Measurements from ENCODE around the gene SAXO1. TPM values are rescaled to one million over a fixed set of nuclear protein-coding genes. Genes with fewer than 3 reads are reported as not detected.

SAXO1 gene
- total RNA-seq, 1 experiment from 2014 or later: 0.09 TPM

- H3K36me3 Mint-ChIP-seq: peaks cover 7% of the 10 kb centered on the region; the same call in 1 of the 2 replicates
- no peak overlapping the region for H3K4me3 Mint-ChIP-seq
- no peaks in the 10 kb centered on the region for H3K4me1 Mint-ChIP-seq
- ChIA-PET POLR2A (no interaction called here), CTCF (no interaction called here)
- peaks cover 12% of the 10 kb centered on the region for H3K9me3 Mint-ChIP-seq
- ATAC-seq (no peak), DNase-seq (ENCODE audit: low spot score) (no peak)
- TF ChIP-seq GRHL2 (CRISPR knock-in tag; IDR thresholded peaks at IDR 0.05; ENCODE audit: insufficient replicate concordance, severe bottlenecking): no peak
- no peak for TF ChIP-seq ZBTB21 (CRISPR knock-in tag; IDR thresholded peaks at IDR 0.05; ENCODE audit: borderline replicate concordance)
- TF ChIP-seq ETV6 (CRISPR knock-in tag; IDR thresholded peaks at IDR 0.05): no peak
- no peak for TF ChIP-seq ZNF219 (CRISPR knock-in tag; IDR thresholded peaks at IDR 0.05; ENCODE audit: borderline replicate concordance)
- no peak for TF ChIP-seq GABPB1 (CRISPR knock-in tag; IDR thresholded peaks at IDR 0.05)
- no peak for TF ChIP-seq CTCF (IDR thresholded peaks at IDR 0.05)
- no peak for TF ChIP-seq ZNF138 (CRISPR knock-in tag; conservative IDR thresholded peaks at IDR 0.05)
- no peak for TF ChIP-seq ZNF512 (CRISPR knock-in tag; IDR thresholded peaks at IDR 0.05; ENCODE audit: borderline replicate concordance)
- no peak for TF ChIP-seq MYBL2 (CRISPR knock-in tag; IDR thresholded peaks at IDR 0.05)
- no peak for TF ChIP-seq SP1 (CRISPR knock-in tag; conservative IDR thresholded peaks at IDR 0.05)
- no peak for TF ChIP-seq NR1H2 (CRISPR knock-in tag; IDR thresholded peaks at IDR 0.05)
- no peak for TF ChIP-seq NR2C2 (CRISPR knock-in tag; IDR thresholded peaks at IDR 0.05)
- TF ChIP-seq CREB1 (CRISPR knock-in tag; IDR thresholded peaks at IDR 0.05): no peak
- no peak for TF ChIP-seq TEAD1 (CRISPR knock-in tag; IDR thresholded peaks at IDR 0.05)
- TF ChIP-seq RORB (CRISPR knock-in tag; IDR thresholded peaks at IDR 0.05): no peak
- TF ChIP-seq ZNF532 (CRISPR knock-in tag; IDR thresholded peaks at IDR 0.05; ENCODE audit: borderline replicate concordance): no peak
- no peak for TF ChIP-seq JAZF1 (CRISPR knock-in tag; IDR thresholded peaks at IDR 0.05)
- no peak for TF ChIP-seq ATF3 (CRISPR knock-in tag; conservative IDR thresholded peaks at IDR 0.05)
- no peak for TF ChIP-seq NFYB (CRISPR knock-in tag; conservative IDR thresholded peaks at IDR 0.05; ENCODE audit: low read depth)
- H3K27ac Mint-ChIP-seq: no peak overlapping the region
- H3K27me3 Mint-ChIP-seq (ENCODE audit: low read depth): no peaks in the 10 kb centered on the region
Measured at GRCh38 chr9:18988003-18988402, 45.0 kb downstream of the SAXO1 start.

- DNase-seq (ENCODE audit: low spot score) (no peak), ATAC-seq (no peak)
- Mint-ChIP-seq H3K27ac (no peak overlapping the region), H3K27me3 (ENCODE audit: low read depth) (no peaks in the 10 kb centered on the region), H3K9me3 (peaks cover 14% of the 10 kb centered on the region), H3K36me3 (peaks cover 11% of the 10 kb centered on the region; the same call in 1 of the 2 replicates), H3K4me3 (no peak overlapping the region), H3K4me1 (peaks cover 3% of the 10 kb centered on the region; the same call in 1 of the 2 replicates)
- ChIA-PET CTCF (no interaction called here), POLR2A (no interaction called here)
- TF ChIP-seq SMAD3 (CRISPR knock-in tag; IDR thresholded peaks at IDR 0.05; ENCODE audit: borderline replicate concordance) (no peak), FOXP4 (CRISPR knock-in tag; IDR thresholded peaks at IDR 0.05) (no peak), FOXJ3 (CRISPR knock-in tag; IDR thresholded peaks at IDR 0.05; ENCODE audit: borderline replicate concordance) (no peak), HMGA2 (CRISPR knock-in tag; IDR thresholded peaks at IDR 0.05) (no peak), USF2 (CRISPR knock-in tag; IDR thresholded peaks at IDR 0.05) (no peak), CDX4 (CRISPR knock-in tag; IDR thresholded peaks at IDR 0.05; ENCODE audit: borderline replicate concordance) (no peak)
Measured at GRCh38 chr9:18985996-18986395, 47.0 kb downstream of the SAXO1 start.
